DND-41 (cell line): ENCODE results near the gene ELAC1.

Experiments used
- ATAC-seq: fragments of 200-7000 bp; cut with Tn5 transposase; 3 replicates; pipeline ENCODE4 v1.9.1; 2021; ENCODE audit warnings: low read depth; ENCODE audit not compliant: insufficient read depth
- DNase-seq: peaks from one replicate; pipeline ENCODE4 v3.0.0-alpha.2; 2020
- H2AFZ ChIP-seq: 2 replicates; pipeline ENCODE4 v1.6.0; 2012; ENCODE audit warnings: low read depth, low read length
- H3K27ac ChIP-seq: 2 replicates; pipeline ENCODE4 v1.5.1; 2012; ENCODE audit warnings: low read length, inconsistent platforms
- H3K27me3 ChIP-seq: fragments of 200-600 bp; sonication (generic); 2 replicates; pipeline ENCODE4 v1.6.0; 2012; ENCODE audit warnings: low read length, mild to moderate bottlenecking, inconsistent platforms; ENCODE audit not compliant: insufficient read depth, poor library complexity
- H3K36me3 ChIP-seq: 2 replicates; pipeline ENCODE4 v1.5.1; 2012; ENCODE audit warnings: low read length, inconsistent platforms; ENCODE audit not compliant: insufficient read depth
- H3K4me1 ChIP-seq: 2 replicates; pipeline ENCODE4 v1.5.1; 2012; ENCODE audit warnings: mild to moderate bottlenecking, low read length; ENCODE audit not compliant: insufficient read depth
- H3K4me2 ChIP-seq: 2 replicates; pipeline ENCODE4 v1.6.0; 2012; ENCODE audit warnings: mild to moderate bottlenecking, moderate library complexity, low read length, inconsistent platforms; ENCODE audit not compliant: insufficient read depth
- H3K4me3 ChIP-seq, 2 experiments: fragments of 200-600 bp in 1 of 2; shearing (Covaris generic) in 1 of 2; 2 replicates each; pipeline ENCODE4 v1.5.1; 2012 to 2016; ENCODE audit warnings: inconsistent platforms in 2 of 2, low read length in 2 of 2, mild to moderate bottlenecking in 2 of 2, low read depth in 1 of 2, moderate library complexity in 1 of 2
- H3K79me2 ChIP-seq: 2 replicates; pipeline ENCODE4 v1.6.0; 2012; ENCODE audit warnings: low read length, inconsistent platforms; ENCODE audit not compliant: insufficient read depth
- H3K9ac ChIP-seq: 2 replicates; pipeline ENCODE4 v1.6.0; 2012; ENCODE audit warnings: low read depth, mild to moderate bottlenecking, inconsistent platforms, low read length, moderate library complexity
- H3K9me3 ChIP-seq: 2 replicates; pipeline ENCODE4 v1.5.1; 2012; ENCODE audit warnings: low read length, moderate library complexity, mild to moderate bottlenecking, inconsistent platforms; ENCODE audit not compliant: insufficient read depth, severe bottlenecking
- H4K20me1 ChIP-seq: 2 replicates; pipeline ENCODE4 v1.6.0; 2012; ENCODE audit warnings: low read length; ENCODE audit not compliant: insufficient read depth
- EZH2 ChIP-seq: IDR thresholded peaks from 3 replicates; pipeline ENCODE4 v1.6.1; 2012; ENCODE audit warnings: borderline replicate concordance, low read depth, mild to moderate bottlenecking, moderate library complexity, low read length, inconsistent platforms; ENCODE audit not compliant: severe bottlenecking
- TF ChIP-seq, protein P1 (sequence below): IDR thresholded peaks from 2 replicates; pipeline ENCODE4 v1.5.1; 2012; ENCODE audit warnings: borderline replicate concordance, low read length, moderate library complexity, mild to moderate bottlenecking; ENCODE audit not compliant: poor library complexity, severe bottlenecking; ENCODE audit errors: extremely low read depth

ELAC1 gene

DNA sequence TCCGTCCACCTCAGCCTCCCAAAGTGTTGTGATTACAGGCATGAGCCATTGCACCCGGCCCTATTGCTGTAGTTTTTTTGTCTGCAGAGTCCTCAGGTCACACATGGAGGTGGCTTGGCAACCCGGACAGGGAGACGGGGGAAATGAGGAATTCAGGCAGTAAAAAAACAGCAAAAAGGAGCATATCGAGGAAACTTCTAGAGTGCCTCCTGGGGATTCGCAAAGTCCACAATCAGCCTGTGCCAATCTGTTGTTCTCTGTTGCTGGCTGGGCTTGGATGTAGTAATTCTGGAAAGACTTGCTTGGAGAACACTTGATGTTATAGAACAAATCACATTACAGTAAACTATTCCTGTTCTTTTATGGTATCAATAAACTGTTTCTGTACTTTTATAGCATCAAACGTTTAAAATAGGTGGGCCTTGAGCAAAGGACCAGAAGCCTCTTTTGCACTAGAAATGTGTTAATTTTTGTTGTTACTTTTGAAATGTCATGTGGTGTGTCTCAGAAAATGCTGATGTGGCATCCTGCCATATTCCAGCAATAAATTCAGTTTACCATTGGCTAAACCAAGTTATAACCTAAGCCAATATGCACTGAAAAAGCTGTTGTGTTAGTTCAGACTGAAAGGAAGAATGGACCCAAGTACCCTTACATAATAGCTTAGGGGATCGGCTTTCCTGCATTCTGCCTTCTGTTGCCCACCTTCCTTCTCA is 14.4 kb downstream of the ELAC1 start:
- H3K36me3 ChIP-seq: peaks cover 33% of the 10 kb centered on the region
- H3K4me1 ChIP-seq: no peaks in the 10 kb centered on the region
- DNase-seq (no peak), ATAC-seq (no peak)
- no peak overlapping the region for H3K27ac ChIP-seq
- H3K79me2 ChIP-seq: no peaks in the 10 kb centered on the region
- H3K4me3 ChIP-seq: no peak overlapping the region
- no peak overlapping the region for H3K4me2 ChIP-seq
- H3K27me3 ChIP-seq: no peaks in the 10 kb centered on the region
- no peaks in the 10 kb centered on the region for H4K20me1 ChIP-seq
- no peak overlapping the region for H3K9ac ChIP-seq
- no peak overlapping the region for H2AFZ ChIP-seq
- TF ChIP-seq, protein P1, sequence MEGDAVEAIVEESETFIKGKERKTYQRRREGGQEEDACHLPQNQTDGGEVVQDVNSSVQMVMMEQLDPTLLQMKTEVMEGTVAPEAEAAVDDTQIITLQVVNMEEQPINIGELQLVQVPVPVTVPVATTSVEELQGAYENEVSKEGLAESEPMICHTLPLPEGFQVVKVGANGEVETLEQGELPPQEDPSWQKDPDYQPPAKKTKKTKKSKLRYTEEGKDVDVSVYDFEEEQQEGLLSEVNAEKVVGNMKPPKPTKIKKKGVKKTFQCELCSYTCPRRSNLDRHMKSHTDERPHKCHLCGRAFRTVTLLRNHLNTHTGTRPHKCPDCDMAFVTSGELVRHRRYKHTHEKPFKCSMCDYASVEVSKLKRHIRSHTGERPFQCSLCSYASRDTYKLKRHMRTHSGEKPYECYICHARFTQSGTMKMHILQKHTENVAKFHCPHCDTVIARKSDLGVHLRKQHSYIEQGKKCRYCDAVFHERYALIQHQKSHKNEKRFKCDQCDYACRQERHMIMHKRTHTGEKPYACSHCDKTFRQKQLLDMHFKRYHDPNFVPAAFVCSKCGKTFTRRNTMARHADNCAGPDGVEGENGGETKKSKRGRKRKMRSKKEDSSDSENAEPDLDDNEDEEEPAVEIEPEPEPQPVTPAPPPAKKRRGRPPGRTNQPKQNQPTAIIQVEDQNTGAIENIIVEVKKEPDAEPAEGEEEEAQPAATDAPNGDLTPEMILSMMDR: no peak
- no peak for TF ChIP-seq EZH2
- H3K9me3 ChIP-seq: peaks cover 2% of the 10 kb centered on the region

DNA sequence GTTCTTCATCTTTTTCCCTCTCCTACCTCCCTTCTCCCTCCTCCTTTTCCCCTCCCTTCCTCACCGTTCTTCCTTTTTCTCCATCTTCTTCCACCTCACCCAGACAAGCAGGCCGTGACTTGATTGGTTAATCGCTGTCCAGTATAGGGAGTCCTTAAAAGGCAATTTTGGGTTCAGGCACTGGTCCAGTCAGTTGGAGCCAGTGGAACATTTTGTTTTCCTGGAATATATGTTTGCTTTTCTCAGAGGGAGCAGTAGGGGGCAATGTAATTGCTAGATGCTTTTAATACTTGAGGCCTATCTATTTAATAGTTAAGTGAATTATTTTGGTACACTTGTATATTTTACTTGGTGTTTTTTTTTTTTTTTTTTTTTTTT is 15.0 kb downstream of the ELAC1 start:
- no peak overlapping the region for H2AFZ ChIP-seq
- DNase-seq (no peak), ATAC-seq (no peak)
- no peak overlapping the region for H3K4me2 ChIP-seq
- no peaks in the 10 kb centered on the region for H3K4me1 ChIP-seq
- H3K9ac ChIP-seq: no peak overlapping the region
- no peaks in the 10 kb centered on the region for H4K20me1 ChIP-seq
- no peaks in the 10 kb centered on the region for H3K9me3 ChIP-seq
- H3K27ac ChIP-seq: no peak overlapping the region
- H3K36me3 ChIP-seq: peaks cover 28% of the 10 kb centered on the region; the same call in 1 of the 2 replicates
- H3K79me2 ChIP-seq: no peaks in the 10 kb centered on the region
- no peaks in the 10 kb centered on the region for H3K27me3 ChIP-seq
- no peak overlapping the region for H3K4me3 ChIP-seq
- TF ChIP-seq EZH2: no peak
- TF ChIP-seq, protein P1: peak; percentile 30

DNA sequence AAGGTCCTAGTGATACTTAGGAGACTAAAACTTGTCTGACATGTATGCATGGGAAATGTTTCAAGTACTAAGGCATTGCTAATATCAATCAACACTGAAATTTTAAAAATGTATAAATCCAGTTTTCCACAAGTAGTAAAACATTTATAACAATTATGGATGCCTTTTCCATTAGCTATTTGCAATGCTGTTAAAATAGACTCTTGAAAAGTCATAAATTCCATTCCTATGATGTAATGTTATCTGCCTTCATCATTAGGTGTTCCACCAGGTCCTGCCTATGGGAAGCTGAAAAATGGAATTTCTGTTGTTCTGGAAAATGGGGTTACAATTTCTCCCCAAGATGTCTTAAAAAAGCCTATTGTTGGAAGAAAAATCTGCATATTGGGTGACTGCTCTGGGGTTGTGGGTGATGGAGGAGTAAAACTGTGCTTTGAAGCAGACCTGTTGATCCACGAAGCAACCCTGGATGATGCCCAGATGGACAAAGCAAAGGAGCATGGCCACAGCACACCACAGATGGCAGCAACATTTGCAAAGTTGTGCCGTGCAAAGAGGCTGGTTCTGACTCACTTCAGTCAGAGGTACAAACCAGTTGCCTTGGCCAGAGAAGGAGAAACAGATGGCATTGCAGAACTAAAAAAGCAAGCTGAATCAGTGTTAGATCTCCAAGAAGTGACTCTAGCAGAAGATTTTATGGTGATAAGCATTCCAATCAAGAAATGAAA is 18.7 kb downstream of the ELAC1 start:
- Histone ChIP-seq H3K27ac (no peak overlapping the region), H3K4me3 (no peak overlapping the region), H3K36me3 (peaks cover 21% of the 10 kb centered on the region; the same call in 1 of the 2 replicates), H3K9me3 (no peaks in the 10 kb centered on the region), H2AFZ (no peak overlapping the region), H3K9ac (no peak overlapping the region), H3K79me2 (no peaks in the 10 kb centered on the region), H3K4me1 (no peaks in the 10 kb centered on the region), H3K4me2 (no peak overlapping the region), H3K27me3 (no peaks in the 10 kb centered on the region), H4K20me1 (no peaks in the 10 kb centered on the region)
- TF ChIP-seq, protein P1: no peak
- no peak for TF ChIP-seq EZH2
- ATAC-seq (no peak), DNase-seq (no peak)
